Eye (tissue), 1 donor: ENCODE results near the gene ZNF726.
"Not testable (repeated sequence)": the region's sequence is repeated elsewhere in the genome, so short reads cannot be mapped to it uniquely, and the experiment has no call there.

Experiments
- DNase-seq: peaks from one replicate; pipeline ENCODE4 v3.0.0-alpha.2; 2015

The ZNF726 gene

DNA sequence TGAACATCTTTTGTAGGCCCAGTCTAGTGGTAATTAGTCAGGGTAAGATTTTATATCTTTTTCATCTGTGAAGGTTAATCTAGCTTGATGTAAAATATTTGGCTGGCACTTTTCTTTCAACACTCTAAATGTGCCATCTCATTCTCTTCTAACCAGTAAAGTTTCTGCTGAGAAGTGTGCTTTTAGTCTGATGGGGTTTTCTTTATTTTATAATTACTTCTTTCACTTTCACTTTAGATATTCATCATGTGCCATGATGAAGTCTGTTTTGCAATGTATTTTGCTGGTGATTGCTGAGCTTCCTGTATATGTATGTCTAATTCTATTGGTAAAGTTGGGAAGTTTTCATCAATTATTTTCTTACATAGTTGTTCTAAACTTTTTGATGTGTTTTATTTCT lies 31.9 kb downstream of the ZNF726 start:
- no peak for DNase-seq

DNA sequence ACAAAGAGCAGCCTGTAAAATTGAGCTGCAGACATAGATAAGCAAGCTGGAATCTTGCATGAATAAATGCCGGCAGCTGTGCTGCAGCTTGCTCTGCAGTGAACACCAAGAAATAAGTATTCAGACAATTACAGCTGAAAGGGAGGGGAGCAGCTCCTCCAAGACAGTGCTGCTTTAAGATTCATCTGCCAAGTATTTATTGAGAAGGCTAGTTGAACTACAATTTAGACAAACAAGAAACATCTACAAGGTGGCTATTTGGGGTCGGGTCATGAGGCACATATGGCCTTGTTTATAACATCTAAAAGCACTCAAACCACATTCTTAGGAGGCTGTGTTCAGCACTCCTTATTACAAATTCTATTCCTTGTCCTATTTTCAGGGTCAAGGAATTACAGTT lies 34.9 kb downstream of the ZNF726 start:
- no peak for DNase-seq

GRCh38 chr19:23956051-23956450 lies 41.4 kb downstream of the ZNF726 start:
- no peak for DNase-seq

DNA sequence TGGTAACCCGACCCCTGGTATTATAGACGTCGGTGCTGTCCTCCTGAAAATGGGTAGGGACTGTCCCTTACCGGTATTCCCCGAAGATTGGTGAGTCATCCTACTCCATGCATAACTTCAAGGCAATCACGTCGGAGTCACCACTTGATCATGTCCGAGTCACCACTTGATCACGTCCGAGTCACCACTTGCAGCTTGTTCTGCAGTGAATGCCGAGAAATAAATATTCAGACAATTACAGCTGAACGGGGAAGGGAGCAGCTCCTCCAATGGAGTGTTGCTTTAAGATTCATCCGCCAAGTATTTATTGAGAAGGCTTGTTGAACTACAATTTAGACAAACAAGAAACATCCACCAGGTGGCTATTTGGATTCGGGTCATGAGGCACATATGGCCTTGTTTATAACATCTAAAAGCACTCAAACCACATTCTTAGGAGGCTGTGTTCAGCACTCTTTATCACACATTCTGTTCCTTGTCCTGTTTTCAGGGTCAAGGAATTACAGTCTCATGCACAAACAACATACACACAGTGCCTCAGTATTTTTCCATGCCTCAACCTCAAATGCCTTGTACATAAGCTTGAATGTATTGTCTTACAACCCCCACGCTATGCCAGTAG lies 43.1 kb downstream of the ZNF726 start:
- no peak for DNase-seq

GRCh38 chr19:23963396-23963795 lies 48.7 kb downstream of the ZNF726 start:
- not testable (repeated sequence) for DNase-seq

DNA sequence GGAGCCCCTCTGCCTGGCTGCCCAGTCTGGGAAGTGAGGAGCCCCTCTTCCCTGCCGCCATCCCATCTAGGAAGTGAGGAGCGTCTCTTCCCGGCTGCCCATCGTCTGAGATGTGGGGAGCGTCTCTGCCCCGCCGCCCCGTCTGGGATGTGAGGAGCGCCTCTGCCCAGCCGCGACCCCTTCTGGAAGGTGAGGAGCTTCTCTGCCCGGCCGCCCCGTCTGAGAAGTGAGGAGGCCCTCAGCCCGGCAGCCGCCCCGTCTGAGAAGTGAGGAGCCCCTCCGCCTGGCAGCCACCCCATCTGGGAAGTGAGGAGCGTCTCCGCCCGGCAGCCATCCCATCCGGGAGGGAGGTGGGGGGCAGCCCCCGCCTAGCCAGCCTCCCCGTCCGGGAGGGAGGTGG lies 49.2 kb downstream of the ZNF726 start:
- DNase-seq = not testable (repeated sequence)

GRCh38 chr19:23964334-23964733 lies 49.6 kb downstream of the ZNF726 start:
- not testable (repeated sequence) for DNase-seq

DNA sequence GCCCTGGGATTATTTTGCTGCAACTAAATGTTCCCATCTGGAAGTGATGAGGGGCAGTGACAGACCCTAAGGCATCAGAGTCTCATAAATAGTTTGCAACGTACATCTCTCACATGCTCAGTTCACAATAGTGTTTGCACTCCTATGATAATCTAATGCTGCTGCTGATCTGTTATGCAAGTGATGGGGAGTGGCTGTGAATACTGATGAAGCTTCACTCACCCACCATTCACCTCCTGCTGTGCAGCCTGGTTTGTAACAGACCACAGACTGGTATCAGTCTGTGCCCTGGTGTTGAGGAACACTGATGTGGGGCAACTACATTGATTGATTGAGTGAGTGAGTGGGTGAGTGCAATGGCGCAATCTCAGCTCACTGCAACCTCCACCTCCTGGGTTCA lies 54.9 kb downstream of the ZNF726 start:
- no peak for DNase-seq

DNA sequence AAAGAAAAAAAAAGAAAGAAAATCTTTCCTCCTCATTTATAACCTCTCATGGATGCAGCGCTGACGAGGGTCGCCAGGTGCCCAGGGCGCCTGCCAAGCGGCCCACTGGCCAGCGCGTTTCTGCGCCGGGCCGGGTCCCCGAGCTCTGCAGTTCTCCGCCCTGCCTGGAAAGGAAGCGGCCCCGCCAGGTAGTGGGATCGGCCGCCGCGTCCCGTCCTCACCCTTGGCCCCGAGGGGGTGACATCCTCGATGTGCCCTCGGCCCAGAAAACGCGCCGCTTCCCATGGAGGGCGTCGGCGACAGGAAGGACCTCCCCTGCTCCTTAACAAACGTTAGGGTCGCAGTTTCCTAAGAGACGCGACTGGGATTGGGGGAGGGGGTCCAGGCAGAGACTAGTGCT lies 56.9 kb downstream of the ZNF726 start:
- peak; percentile 18 for DNase-seq

DNA sequence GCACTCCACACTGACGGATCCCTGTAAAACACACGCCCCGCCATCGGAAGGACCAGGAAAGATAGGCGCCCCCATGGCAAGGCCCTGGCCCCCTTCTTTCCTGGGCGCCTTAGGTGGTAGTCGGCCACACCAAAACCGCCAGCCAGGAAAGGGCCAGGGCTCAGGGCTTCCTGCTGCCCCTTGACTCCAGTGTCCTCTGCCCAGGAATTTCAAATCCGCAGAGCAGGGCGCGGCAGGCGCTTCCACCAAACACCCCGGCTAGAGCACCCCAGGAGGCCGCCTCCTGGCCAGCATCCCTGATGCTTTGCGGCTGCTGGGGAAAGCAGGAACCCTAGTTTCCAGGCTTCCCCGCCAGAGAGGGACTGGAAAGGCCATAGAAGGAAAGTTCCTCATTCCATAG lies 57.5 kb downstream of the ZNF726 start:
- no peak for DNase-seq

GRCh38 chr19:23974941-23975340 lies 60.3 kb downstream of the ZNF726 start:
- DNase-seq = no peak

GRCh38 chr19:23976631-23977030 lies 61.9 kb downstream of the ZNF726 start:
- not testable (repeated sequence) for DNase-seq

GRCh38 chr19:23977256-23977655 lies 62.6 kb downstream of the ZNF726 start:
- not testable (repeated sequence) for DNase-seq

- no peak for DNase-seq
Observed at GRCh38 chr19:23978068-23978467, 63.4 kb downstream of the ZNF726 start.

DNA sequence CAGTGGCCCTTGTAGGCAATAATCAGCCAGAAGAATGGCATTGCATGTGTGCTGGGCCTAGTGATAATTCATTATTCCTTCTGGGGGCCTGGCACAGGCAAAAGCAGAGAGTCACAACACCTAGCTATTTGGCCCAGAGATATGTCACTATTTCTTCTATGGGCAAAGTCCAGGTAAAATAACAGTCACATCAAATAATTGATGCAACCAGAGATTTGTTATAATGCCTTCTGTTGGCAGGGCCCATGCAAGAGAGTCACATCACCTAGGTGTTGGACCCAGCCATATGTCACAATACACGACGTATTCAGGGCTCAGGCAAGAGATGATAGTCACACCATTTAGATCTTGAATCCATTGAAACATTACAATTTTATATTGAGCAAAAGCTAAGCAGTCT lies 66.1 kb downstream of the ZNF726 start:
- no peak for DNase-seq

- DNase-seq = no peak
Observed at GRCh38 chr19:23981863-23982262, 67.2 kb downstream of the ZNF726 start.

DNA sequence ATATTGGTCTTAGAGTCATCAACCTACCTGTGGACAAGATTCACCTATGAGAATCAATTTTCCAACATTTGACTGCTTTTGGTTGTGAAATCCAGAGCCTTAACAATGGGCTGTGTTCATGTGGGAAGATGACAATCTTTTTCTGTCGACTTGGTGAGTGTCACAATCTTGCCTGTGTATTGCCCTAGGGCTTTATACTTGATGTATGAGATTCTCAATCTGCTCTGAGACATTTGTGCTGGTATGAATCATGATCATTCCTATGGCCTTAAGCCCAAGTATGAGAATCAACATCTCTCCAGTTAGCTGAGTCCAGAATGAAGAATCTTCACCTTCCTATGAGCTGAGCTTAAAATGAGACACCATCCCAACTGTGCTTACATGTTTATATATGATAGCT lies 68.7 kb downstream of the ZNF726 start:
- DNase-seq = no peak
